Calu3 (cell line): ENCODE measurements around the gene CNDP2. TPM values are rescaled to one million over a fixed set of nuclear protein-coding genes. Genes with fewer than 3 reads are reported as not detected.
A peak's percentile ranks its signal among the peaks of the same experiment; 100 is the strongest.
"Not testable (repeated sequence)": the region's sequence is repeated elsewhere in the genome, so short reads cannot be mapped to it uniquely, and the experiment has no call there.

Experiments used
- BruUV-seq: library from RNA; stranded (reverse); fragments of 400-500 nt; replicated peaks from 2 replicates; lab custom pipeline; 2021; lab: Mats Ljungman, UMichigan
- CTCF ChIA-PET: fragments of 300-600 bp; sonication (Branson Sonifier 250); formaldehyde crosslinking; loops from one replicate; lab custom pipeline; 2022; ENCODE audit warnings: antibody characterized with exemption; lab: Charles Lee
- DNase-seq: peaks from one replicate; pipeline ENCODE4 v3.0.0; 2022
- H3K27ac Mint-ChIP-seq: one replicate; pipeline ENCODE4 v1.8.0; 2022; ENCODE audit warnings: mixed read lengths; ENCODE audit not compliant: unreplicated experiment
- H3K27me3 Mint-ChIP-seq: one replicate; pipeline ENCODE4 v1.8.0; 2022; ENCODE audit warnings: mixed read lengths; ENCODE audit not compliant: unreplicated experiment
- H3K36me3 Mint-ChIP-seq: one replicate; pipeline ENCODE4 v1.8.0; 2022; ENCODE audit warnings: mild to moderate bottlenecking, moderate library complexity, mixed read lengths; ENCODE audit not compliant: insufficient read depth, unreplicated experiment
- H3K4me1 Mint-ChIP-seq: one replicate; pipeline ENCODE4 v1.8.0; 2022; ENCODE audit warnings: mild to moderate bottlenecking, low read depth, mixed read lengths; ENCODE audit not compliant: unreplicated experiment
- H3K4me3 Mint-ChIP-seq: one replicate; pipeline ENCODE4 v1.8.0; 2022; ENCODE audit warnings: mild to moderate bottlenecking, low read depth, moderate library complexity, mixed read lengths; ENCODE audit not compliant: unreplicated experiment
- H3K9me3 Mint-ChIP-seq: one replicate; pipeline ENCODE4 v1.8.0; 2022; ENCODE audit warnings: low read depth, mixed read lengths; ENCODE audit not compliant: unreplicated experiment
- CTCF ChIP-seq: fragments of 200-600 bp; IDR thresholded peaks from one replicate; pipeline ENCODE4 v1.8.0; 2022; ENCODE audit warnings: antibody characterized with exemption; ENCODE audit not compliant: unreplicated experiment
- intact Hi-C: fragments of 100-400 bp; cut with micrococcal nuclease; formaldehyde crosslinking; loops from one replicate; pipeline ENCODE4 v1.10.0; 2022; ENCODE audit not compliant: unreplicated experiment
- total RNA-seq: library from RNA; stranded (reverse); gene quantifications from 2 replicates; pipeline ENCODE4 v1.2.3, GENCODE V29; 2022

The CNDP2 gene
- total RNA-seq, 1 experiment from 2014 or later, result 279 TPM

- TF ChIP-seq CTCF, result no peak
- BruUV-seq, result no TSS peak
- Mint-ChIP-seq H3K27ac (peak overlapping the region; percentile 93), H3K27me3 (no peaks in the 10 kb centered on the region), H3K9me3 (no peaks in the 10 kb centered on the region), H3K36me3 (peaks cover 71% of the 10 kb centered on the region), H3K4me3 (peak overlapping the region; percentile 71), H3K4me1 (peaks cover 46% of the 10 kb centered on the region)
- intact Hi-C loops, result loop anchor here (2.0 kb wide), 1 partner anchor 53 kb away; no protein-coding TSS in a partner anchor
- CTCF ChIA-PET, result no interaction called here
- DNase-seq, result peak; percentile 66
These were observed 3.5 kb downstream of the CNDP2 start for GRCh38 chr18:74499633-74500032.

GRCh38 chr18:74500372-74500771 is 4.2 kb downstream of the CNDP2 start:
- Mint-ChIP-seq H3K36me3 (peaks cover 70% of the 10 kb centered on the region), H3K27ac (peak overlapping the region; percentile 93), H3K4me3 (peak overlapping the region; percentile 71), H3K4me1 (peaks cover 46% of the 10 kb centered on the region), H3K27me3 (no peaks in the 10 kb centered on the region), H3K9me3 (no peaks in the 10 kb centered on the region)
- CTCF ChIA-PET, result no interaction called here
- DNase-seq, result no peak
- BruUV-seq, result TSS peak; percentile 8
- intact Hi-C loops, result no loop called here
- TF ChIP-seq CTCF, result no peak

- DNase-seq, H3K9me3 Mint-ChIP-seq, CTCF ChIA-PET, BruUV-seq, intact Hi-C loops, H3K27me3 Mint-ChIP-seq: not testable (repeated sequence)
- Mint-ChIP-seq H3K36me3 (peaks cover 70% of the 10 kb centered on the region), H3K4me1 (peaks cover 46% of the 10 kb centered on the region), H3K4me3 (peak overlapping the region; percentile 71), H3K27ac (peak overlapping the region; percentile 93)
These were observed 4.6 kb downstream of the CNDP2 start for GRCh38 chr18:74500774-74501173.

GRCh38 chr18:74501386-74501785 is 5.2 kb downstream of the CNDP2 start:
- Mint-ChIP-seq H3K4me3 (peak overlapping the region; percentile 71), H3K27me3 (no peaks in the 10 kb centered on the region), H3K9me3 (no peaks in the 10 kb centered on the region), H3K4me1 (peaks cover 46% of the 10 kb centered on the region), H3K27ac (peak overlapping the region; percentile 93), H3K36me3 (peaks cover 70% of the 10 kb centered on the region)
- no TSS peak for BruUV-seq
- CTCF ChIA-PET, result no interaction called here
- intact Hi-C loops, result no loop called here
- no peak for DNase-seq
- TF ChIP-seq CTCF, result no peak

GRCh38 chr18:74503137-74503536 is 7.0 kb downstream of the CNDP2 start:
- Mint-ChIP-seq H3K27ac (no peak overlapping the region), H3K4me3 (no peak overlapping the region), H3K9me3 (no peaks in the 10 kb centered on the region), H3K36me3 (peaks cover 71% of the 10 kb centered on the region), H3K4me1 (peaks cover 31% of the 10 kb centered on the region), H3K27me3 (no peaks in the 10 kb centered on the region)
- TF ChIP-seq CTCF, result no peak
- no peak for DNase-seq
- intact Hi-C loops, result no loop called here
- CTCF ChIA-PET, result no interaction called here
- no TSS peak for BruUV-seq
